Measurements from ENCODE around the gene SATB2.

SATB2 gene

GRCh38 chr2:199443589-199444130 lies 14.1 kb downstream of the SATB2 start:
- TF ChIP-seq, protein P1, sequence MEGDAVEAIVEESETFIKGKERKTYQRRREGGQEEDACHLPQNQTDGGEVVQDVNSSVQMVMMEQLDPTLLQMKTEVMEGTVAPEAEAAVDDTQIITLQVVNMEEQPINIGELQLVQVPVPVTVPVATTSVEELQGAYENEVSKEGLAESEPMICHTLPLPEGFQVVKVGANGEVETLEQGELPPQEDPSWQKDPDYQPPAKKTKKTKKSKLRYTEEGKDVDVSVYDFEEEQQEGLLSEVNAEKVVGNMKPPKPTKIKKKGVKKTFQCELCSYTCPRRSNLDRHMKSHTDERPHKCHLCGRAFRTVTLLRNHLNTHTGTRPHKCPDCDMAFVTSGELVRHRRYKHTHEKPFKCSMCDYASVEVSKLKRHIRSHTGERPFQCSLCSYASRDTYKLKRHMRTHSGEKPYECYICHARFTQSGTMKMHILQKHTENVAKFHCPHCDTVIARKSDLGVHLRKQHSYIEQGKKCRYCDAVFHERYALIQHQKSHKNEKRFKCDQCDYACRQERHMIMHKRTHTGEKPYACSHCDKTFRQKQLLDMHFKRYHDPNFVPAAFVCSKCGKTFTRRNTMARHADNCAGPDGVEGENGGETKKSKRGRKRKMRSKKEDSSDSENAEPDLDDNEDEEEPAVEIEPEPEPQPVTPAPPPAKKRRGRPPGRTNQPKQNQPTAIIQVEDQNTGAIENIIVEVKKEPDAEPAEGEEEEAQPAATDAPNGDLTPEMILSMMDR (conservative IDR thresholded peaks at IDR 0.05): no peak
- H3K27ac ChIP-seq: no peak overlapping the region

DNA sequence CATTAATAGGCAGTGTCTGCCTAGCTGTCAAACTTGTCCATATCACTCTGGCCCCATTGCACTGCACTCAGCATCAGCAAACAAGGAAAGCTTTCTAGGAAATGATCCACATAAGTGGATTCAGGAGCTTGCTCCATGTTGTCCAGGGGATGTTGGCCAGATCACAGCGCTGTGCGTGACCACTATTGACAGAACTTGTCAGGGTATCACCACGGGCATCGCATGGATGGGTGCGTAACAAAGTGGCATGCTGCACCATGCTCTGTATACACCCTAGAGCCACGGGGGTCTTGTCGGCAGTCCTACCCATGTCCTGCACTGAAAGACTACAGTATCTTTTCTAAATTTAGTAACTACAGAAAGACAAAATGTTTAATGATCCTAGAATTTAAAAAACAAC lies 15.6 kb downstream of the SATB2 start:
- no peak overlapping the region for H3K27ac ChIP-seq
- TF ChIP-seq, protein P1 (conservative IDR thresholded peaks at IDR 0.05): no peak

- no peak overlapping the region for H3K27ac ChIP-seq
- TF ChIP-seq, protein P1 (conservative IDR thresholded peaks at IDR 0.05): no peak
Observed at GRCh38 chr2:199441759-199442158, 16.0 kb downstream of the SATB2 start.

DNA sequence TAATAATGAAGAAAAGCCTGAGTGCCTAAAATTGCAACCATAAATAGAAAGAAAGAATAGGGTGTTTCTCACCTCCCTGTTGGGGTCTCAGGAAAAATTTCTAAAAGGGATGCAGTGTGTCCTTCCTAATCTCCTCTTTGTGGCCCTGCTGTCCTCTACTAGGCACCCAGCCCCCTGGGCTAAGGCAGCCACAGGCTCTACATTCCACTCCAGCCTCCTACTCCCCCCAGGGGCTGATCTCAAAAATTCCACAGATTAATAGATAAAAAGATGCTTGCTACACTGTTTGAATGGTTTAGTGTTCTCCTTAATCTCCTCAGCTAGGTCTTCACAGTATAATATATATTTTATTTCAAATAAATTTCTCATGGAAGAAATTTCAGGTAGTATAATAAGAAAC lies 17.6 kb downstream of the SATB2 start:
- no peak overlapping the region for H3K27ac ChIP-seq
- TF ChIP-seq, protein P1 (conservative IDR thresholded peaks at IDR 0.05): no peak

DNA sequence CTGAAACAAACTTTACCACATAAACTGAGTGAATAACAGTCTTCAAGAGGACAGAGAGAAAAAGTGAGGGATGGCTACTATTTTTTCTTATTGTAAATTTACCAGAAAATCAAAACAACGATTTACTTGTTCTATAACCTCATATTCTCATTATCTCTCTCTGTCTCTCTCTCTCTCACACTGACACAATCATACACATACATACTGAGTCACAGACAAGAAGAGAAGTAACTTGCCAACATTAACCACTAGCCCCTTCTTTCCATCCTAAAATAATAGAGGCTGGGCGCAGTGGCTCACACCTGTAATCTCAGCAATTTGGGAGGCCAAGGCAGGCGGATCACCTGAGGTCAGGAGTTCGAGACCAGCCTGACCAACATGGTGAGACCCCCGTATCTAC lies 18.2 kb downstream of the SATB2 start:
- no peak overlapping the region for H3K27ac ChIP-seq
- TF ChIP-seq, protein P1 (conservative IDR thresholded peaks at IDR 0.05): no peak

DNA sequence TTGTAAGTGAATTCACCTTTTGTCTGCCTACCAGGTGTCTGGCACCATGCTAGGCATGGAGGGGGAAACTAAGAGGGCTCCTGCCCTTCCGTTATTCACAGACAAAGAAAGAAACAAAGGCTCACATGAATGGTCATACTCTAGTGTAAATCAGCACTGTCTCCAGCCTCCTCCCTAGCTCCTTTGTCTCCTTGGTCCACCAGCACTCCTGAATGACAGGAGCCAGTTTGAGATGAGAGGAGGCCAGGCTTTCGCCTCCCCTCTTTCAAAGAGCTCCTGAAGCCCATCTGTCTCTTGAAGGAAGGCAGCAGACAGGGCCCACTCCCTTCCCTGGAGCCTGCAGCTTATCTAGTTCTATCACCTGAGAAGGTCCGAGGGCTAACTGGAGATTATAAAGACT lies 18.7 kb downstream of the SATB2 start:
- TF ChIP-seq, protein P1 (conservative IDR thresholded peaks at IDR 0.05): no peak
- no peak overlapping the region for H3K27ac ChIP-seq

- TF ChIP-seq, protein P1 (conservative IDR thresholded peaks at IDR 0.05): no peak
- no peak overlapping the region for H3K27ac ChIP-seq
Observed at GRCh38 chr2:199434555-199434954, 23.2 kb downstream of the SATB2 start.

All from VCaP (cell line).